HepG2 (cell line): ENCODE results near the gene DALRD3. TPM values are rescaled to one million over a fixed set of nuclear protein-coding genes. Genes with fewer than 3 reads are reported as not detected.

Source experiments
- CSRNP1 ChIP-seq: sonication (generic); formaldehyde crosslinking; IDR thresholded peaks from 2 replicates; pipeline ENCODE4 v1.8.1; 2023; ENCODE audit warnings: mild to moderate bottlenecking, missing genetic modification reagents
- GPBP1L1 ChIP-seq: sonication (generic); formaldehyde crosslinking; IDR thresholded peaks from 2 replicates; pipeline ENCODE4 v1.5.0; 2020; ENCODE audit warnings: mild to moderate bottlenecking, missing genetic modification reagents
- HNF1B ChIP-seq: sonication (generic); formaldehyde crosslinking; IDR thresholded peaks from 2 replicates; pipeline ENCODE4 v1.5.1; 2020; ENCODE audit warnings: mild to moderate bottlenecking, moderate library complexity, missing genetic modification reagents
- KLF13 ChIP-seq: sonication (generic); formaldehyde crosslinking; IDR thresholded peaks from 2 replicates; pipeline ENCODE4 v1.4.0; 2020; ENCODE audit warnings: mild to moderate bottlenecking, missing genetic modification reagents
- MLXIP ChIP-seq: sonication (generic); formaldehyde crosslinking; IDR thresholded peaks from 2 replicates; pipeline ENCODE4 v1.9.0; 2021; ENCODE audit warnings: missing genetic modification reagents, borderline replicate concordance
- NR0B2 ChIP-seq: sonication (generic); formaldehyde crosslinking; IDR thresholded peaks from 2 replicates; pipeline ENCODE4 v1.4.0; 2020; ENCODE audit warnings: mild to moderate bottlenecking, missing genetic modification reagents
- RFXANK ChIP-seq: IDR thresholded peaks from 2 replicates; pipeline ENCODE4 v1.6.1; 2016
- TCF12 ChIP-seq, 2 experiments: fragments of 450-650 bp in 1 of 2; sonication (generic) in 1 of 2; formaldehyde crosslinking in 1 of 2; IDR thresholded peaks; 2 replicates each; pipeline versions ENCODE4 v1.6.1 to v1.8.0; 2017 to 2022; ENCODE audit warnings: antibody characterized with exemption in 1 of 2, mild to moderate bottlenecking in 1 of 2, missing genetic modification reagents in 1 of 2, moderate library complexity in 1 of 2
- ZBED4 ChIP-seq: sonication (generic); formaldehyde crosslinking; IDR thresholded peaks from 2 replicates; pipeline ENCODE4 v1.4.0; 2020; ENCODE audit warnings: missing genetic modification reagents, borderline replicate concordance
- ZBTB2 ChIP-seq: sonication (generic); formaldehyde crosslinking; IDR thresholded peaks from 2 replicates; pipeline ENCODE4 v1.8.0; 2022; ENCODE audit warnings: low read depth, missing genetic modification reagents
- ZKSCAN1 ChIP-seq: fragments of 150-350 bp; IDR thresholded peaks from 2 replicates; pipeline ENCODE4 v1.6.1; 2014; ENCODE audit warnings: low read length
- ZNF556 ChIP-seq: sonication (generic); formaldehyde crosslinking; IDR thresholded peaks from 2 replicates; pipeline ENCODE4 v1.4.0; 2020; ENCODE audit warnings: mild to moderate bottlenecking, missing genetic modification reagents, borderline replicate concordance
- polyA plus RNA-seq, 8 experiments: library from polyadenylated mRNA; depleted of rRNA in 3 of 8; stranded (reverse) in 7 of 8; unstranded in 1 of 8; fragments of >200 nt; fragmentation: Illumina TruSeq in 4 of 8; extraction: Trizol in 4 of 8; gene quantifications; 2 replicates each; pipeline versions ENCODE4 v1.2.1 to v1.2.3, GENCODE V29; 2011 to 2016; ENCODE audit warnings: low read depth in 4 of 8, missing spikeins in 1 of 8, mixed read lengths in 1 of 8; ENCODE audit not compliant: insufficient read depth in 1 of 8
- total RNA-seq, 5 experiments: library from RNA; depleted of rRNA; stranded (reverse); fragments of >200 nt; fragmentation: Illumina TruSeq; extraction: Trizol; gene quantifications; 2 replicates each; pipeline ENCODE4 v1.2.3, GENCODE V29; 2016; ENCODE audit warnings: low read depth in 1 of 5

DALRD3 gene
- total and polyA plus RNA-seq, 2 of the 13 experiments (the other 11 are each of a cell fraction or from before 2014, with no cell fraction given) = 19.9 to 36.5 TPM

GRCh38 chr3:49028673-49029562 lies 10.5 kb upstream of the DALRD3 start, which contains the start of gene IMPDH2 (continued):
- TF ChIP-seq ZBED4 (peak; percentile 73; the same call in 1 of the 2 replicates), HNF1B (CRISPR knock-in tag) (no peak; the same call in 1 of the 2 replicates), ZBTB2 (CRISPR knock-in tag) (no peak; the same call in 1 of the 2 replicates), NR0B2 (peak; percentile 93), CSRNP1 (CRISPR knock-in tag) (peak; percentile 48; the same call in 1 of the 2 replicates), GPBP1L1 (CRISPR knock-in tag) (no peak), MLXIP (CRISPR knock-in tag) (no peak), RFXANK (CRISPR knock-in tag) (peak; percentile 92; the same call in 1 of the 2 replicates), KLF13 (CRISPR knock-in tag) (no peak), ZNF556 (CRISPR knock-in tag) (peak; percentile 84; the same call in 1 of the 2 replicates), TCF12 (IDR thresholded peaks at IDR 0.05) (no peak), TCF12 (CRISPR knock-in tag; IDR thresholded peaks at IDR 0.05) (no peak; the same call in 1 of the 2 replicates), ZKSCAN1 (no peak)
